K562 (cell line): ENCODE results near the gene PAX2. TPM values are rescaled to one million over a fixed set of nuclear protein-coding genes. Genes with fewer than 3 reads are reported as not detected.

ENCODE experiments used
- ATAC-seq: fragments of 200-7000 bp; cut with Tn5 transposase; 3 replicates; pipeline ENCODE4 v1.9.1; 2020; ENCODE audit warnings: moderate library complexity
- BruUV-seq: library from RNA; stranded (reverse); fragments of 400-500 nt; replicated peaks from 2 replicates; lab custom pipeline; 2021; lab: Mats Ljungman, UMichigan
- CTCF ChIA-PET: fragments of 300-600 bp; formaldehyde crosslinking; extraction: SDS; loops from one replicate; lab custom pipeline; 2021; ENCODE audit warnings: low intra/inter-chr PET ratio; lab: Yijun Ruan, JAX
- POLR2A ChIA-PET: fragments of 300-600, 350-650 bp; sonication (Branson Sonifier 250); formaldehyde crosslinking; extraction: SDS; loops from one replicate; lab custom pipeline; 2021; ENCODE audit warnings: antibody characterized with exemption, inconsistent platforms; lab: Yijun Ruan, JAX
- DNase-seq, 4 experiments: peaks; one replicate each; pipeline versions ENCODE4 v3.0.0 to v3.0.0-alpha.2; 2011 to 2018; ENCODE audit warnings: low spot score in 3 of 4, mixed read lengths in 3 of 4; ENCODE audit errors: extremely low read depth in 1 of 4
- FAIRE-seq: peaks from 2 replicates; lab custom pipeline; 2011; peaks lifted over from hg19 to GRCh38; lab: Jason Lieb, UNC
- H2AFZ ChIP-seq: 2 replicates; pipeline ENCODE4 v1.6.0; 2011; ENCODE audit warnings: low read depth, low read length, control low read depth, inconsistent platforms
- H3K27ac ChIP-seq: fragments of 200-600 bp; 3 replicates; pipeline ENCODE4 v1.8.0; 2011; ENCODE audit warnings: low read depth, mild to moderate bottlenecking, control low read depth, inconsistent platforms, low read length, moderate library complexity, mixed read lengths; ENCODE audit errors: extremely low read depth
- H3K27me3 ChIP-seq, 2 experiments: fragments of 300-600 bp in 1 of 2; 2 replicates in 1 of 2; 3 replicates in 1 of 2; pipeline versions ENCODE4 v1.6.0 to v1.8.0; 2011; ENCODE audit warnings: inconsistent platforms in 2 of 2, low read length in 2 of 2, mild to moderate bottlenecking in 1 of 2, mixed read lengths in 1 of 2, moderate library complexity in 1 of 2; ENCODE audit not compliant: control insufficient read depth in 2 of 2, insufficient read depth in 2 of 2
- H3K36me3 ChIP-seq: fragments of 300-600 bp; 3 replicates; pipeline ENCODE4 v1.8.0; 2011; ENCODE audit warnings: mild to moderate bottlenecking, low read length, inconsistent platforms; ENCODE audit not compliant: control insufficient read depth, insufficient read depth
- H3K4me1 ChIP-seq, 2 experiments: fragments of 200-600 bp in 1 of 2; replicated peaks in 1 of 2; 2 replicates in 1 of 2; 3 replicates in 1 of 2; pipeline versions ENCODE4 v1.5.1 to v1.8.0; 2011; ENCODE audit warnings: inconsistent platforms in 2 of 2, low read length in 2 of 2, mild to moderate bottlenecking in 1 of 2, mixed read lengths in 1 of 2, moderate library complexity in 1 of 2; ENCODE audit not compliant: control insufficient read depth in 2 of 2, insufficient read depth in 2 of 2
- H3K4me2 ChIP-seq: 2 replicates; pipeline ENCODE4 v1.6.1; 2011; ENCODE audit warnings: low read length, control low read depth, inconsistent platforms, mixed read lengths; ENCODE audit not compliant: insufficient read depth
- H3K4me3 ChIP-seq: fragments of 200-600 bp; sonication (generic), shearing (Covaris generic); 2 replicates; pipeline ENCODE4 v1.5.1; 2016; ENCODE audit warnings: control low read depth, inconsistent platforms
- H3K79me2 ChIP-seq: fragments of 200-600 bp; 3 replicates; pipeline ENCODE4 v1.8.0; 2011; ENCODE audit warnings: low read length, inconsistent platforms; ENCODE audit not compliant: control insufficient read depth, insufficient read depth
- H3K9ac ChIP-seq, 2 experiments: 2 replicates each; pipeline versions ENCODE4 v1.6.0 to v1.6.1; 2011; ENCODE audit warnings: low read depth in 2 of 2, low read length in 2 of 2, control low read depth in 1 of 2, inconsistent platforms in 1 of 2, mild to moderate bottlenecking in 1 of 2, mixed read lengths in 1 of 2; ENCODE audit not compliant: insufficient read depth in 1 of 2
- H3K9me1 ChIP-seq: one replicate; pipeline ENCODE4 v1.6.0; 2011; ENCODE audit warnings: inconsistent platforms, mild to moderate bottlenecking, low read length, moderate library complexity; ENCODE audit not compliant: control insufficient read depth, insufficient read depth
- H3K9me3 ChIP-seq: replicated peaks from 2 replicates; pipeline ENCODE4 v1.5.1; 2011; ENCODE audit warnings: low read depth, low read length, inconsistent platforms; ENCODE audit not compliant: control insufficient read depth, insufficient read depth
- H4K20me1 ChIP-seq: replicated peaks from 2 replicates; pipeline ENCODE4 v1.6.1; 2011; ENCODE audit warnings: low read length, inconsistent platforms, mixed read lengths; ENCODE audit not compliant: control insufficient read depth, insufficient read depth
- BMI1 ChIP-seq: fragments of 150-350 bp; IDR thresholded peaks from 2 replicates; pipeline ENCODE4 v1.6.1; 2014; ENCODE audit warnings: low read length
- COPS2 ChIP-seq: fragments of 450-650 bp; conservative IDR thresholded peaks from 2 replicates; pipeline ENCODE4 v1.6.1; 2016; ENCODE audit warnings: mild to moderate bottlenecking, moderate library complexity
- EZH2 ChIP-seq: IDR thresholded peaks from 2 replicates; pipeline ENCODE4 v1.6.1; 2012; ENCODE audit warnings: low read depth, mild to moderate bottlenecking, inconsistent platforms, low read length, borderline replicate concordance
- FOXK1 ChIP-seq: sonication (generic); formaldehyde crosslinking; IDR thresholded peaks from 2 replicates; pipeline ENCODE4 v1.8.0; 2022; ENCODE audit warnings: missing genetic modification reagents, mild to moderate bottlenecking, borderline replicate concordance
- KDM2B ChIP-seq: fragments of 250-450 bp; sonication (Bioruptor Pico); IDR thresholded peaks from 2 replicates; pipeline ENCODE4 v1.8.0; 2021; ENCODE audit warnings: mild to moderate bottlenecking, moderate library complexity
- L3MBTL2 ChIP-seq: fragments of 450-650 bp; IDR thresholded peaks from 2 replicates; pipeline ENCODE4 v1.6.1; 2016; ENCODE audit warnings: mild to moderate bottlenecking, moderate library complexity
- NFE2L1 ChIP-seq: fragments of 450-650 bp; IDR thresholded peaks from 2 replicates; pipeline ENCODE4 v1.6.1; 2016; ENCODE audit warnings: missing genetic modification characterization, low read depth, mild to moderate bottlenecking, missing compliant biosample characterization, moderate library complexity, borderline replicate concordance
- POLR2A ChIP-seq: fragments of 450-650 bp; conservative IDR thresholded peaks from 2 replicates; pipeline ENCODE4 v1.6.1; 2016
- SMAD2 ChIP-seq: fragments of 150-350 bp; IDR thresholded peaks from 2 replicates; pipeline ENCODE4 v1.6.1; 2014; ENCODE audit warnings: low read depth, mild to moderate bottlenecking, low read length
- SNRNP70 ChIP-seq: fragments of 200-400 bp; formaldehyde crosslinking; optimal IDR thresholded peaks from 2 replicates; pipeline ENCODE3; 2017; ENCODE audit warnings: low read depth, low read length
- ZNF436 ChIP-seq: fragments of 250-450, 450-650 bp; sonication (Bioruptor Pico); formaldehyde crosslinking; IDR thresholded peaks from 2 replicates; pipeline ENCODE4 v1.7.0; 2020; ENCODE audit warnings: mild to moderate bottlenecking
- ZNF561 ChIP-seq: fragments of 450-650 bp; formaldehyde crosslinking; conservative IDR thresholded peaks from 2 replicates; pipeline ENCODE4 v1.4.0; 2020; ENCODE audit warnings: mild to moderate bottlenecking, moderate library complexity
- WGBS: fragments of 100-300 bp; shearing (Covaris generic); methylation state at CpG from one replicate; pipeline ENCODE4 v1.1.6; 2016; ENCODE audit warnings: low coverage, mixed read lengths; ENCODE audit not compliant: insufficient coverage; ENCODE audit errors: missing lambda C conversion rate; 5-methylcytosine and 5-hydroxymethylcytosine counted together
- in situ Hi-C: fragments of 300-500 bp; cut with MboI; formaldehyde crosslinking; loops from 4 replicates; pipeline ENCODE4 v1.15.0; 2018; ENCODE audit warnings: inconsistent platforms, mixed read lengths
- intact Hi-C: fragments of 100-400 bp; cut with micrococcal nuclease; formaldehyde crosslinking; loops from 2 replicates; pipeline ENCODE4 v1.14.2; 2022
- polyA plus RNA-seq, 8 experiments: library from polyadenylated mRNA; depleted of rRNA in 4 of 8; stranded (reverse) in 5 of 8; unstranded in 3 of 8; fragments of >200 nt; fragmentation: Nextera tagmentation in 2 of 8; fragmentation: Illumina TruSeq in 1 of 8; extraction: Ambion mirVana in 2 of 8; extraction: Trizol in 1 of 8; gene quantifications; 2 replicates each; pipeline versions ENCODE4 v1.2.1 to v1.2.3, GENCODE V29; 2011 to 2014; ENCODE audit warnings: inconsistent platforms in 1 of 8, missing spikeins in 1 of 8
- total RNA-seq, 7 experiments: library from RNA; depleted of rRNA in 6 of 7; stranded (reverse); fragments of >200 nt in 6 of 7; fragmentation: Illumina TruSeq in 2 of 7; extraction: Trizol in 2 of 7; gene quantifications; 2 replicates each; pipeline versions ENCODE4 v1.2.1 to v1.2.3, GENCODE V29; 2011 to 2021; ENCODE audit warnings: low replicate concordance in 1 of 7
- TF ChIP-seq, protein P1 (sequence below): fragments of 450-650 bp; IDR thresholded peaks from 2 replicates; pipeline ENCODE4 v1.6.1; 2016; ENCODE audit warnings: borderline replicate concordance
- TF ChIP-seq, protein P2 (sequence below): sonication (generic); formaldehyde crosslinking; IDR thresholded peaks from 2 replicates; pipeline ENCODE4 v1.5.0; 2020; ENCODE audit warnings: missing genetic modification reagents
- TF ChIP-seq, protein P3 (sequence below): fragments of 250-450 bp; sonication (Bioruptor Pico); IDR thresholded peaks from 2 replicates; pipeline ENCODE4 v1.6.1; 2021; ENCODE audit warnings: mild to moderate bottlenecking
- TF ChIP-seq, protein P4 (sequence below): fragments of 250-450 bp; sonication (Bioruptor Pico); IDR thresholded peaks from 2 replicates; pipeline ENCODE4 v1.4.0; 2020; ENCODE audit warnings: borderline replicate concordance

PAX2 gene
- total and polyA plus RNA-seq, 9 of the 15 experiments (the other 6 are each of a cell fraction or from before 2014, with no cell fraction given) = not detected

DNA sequence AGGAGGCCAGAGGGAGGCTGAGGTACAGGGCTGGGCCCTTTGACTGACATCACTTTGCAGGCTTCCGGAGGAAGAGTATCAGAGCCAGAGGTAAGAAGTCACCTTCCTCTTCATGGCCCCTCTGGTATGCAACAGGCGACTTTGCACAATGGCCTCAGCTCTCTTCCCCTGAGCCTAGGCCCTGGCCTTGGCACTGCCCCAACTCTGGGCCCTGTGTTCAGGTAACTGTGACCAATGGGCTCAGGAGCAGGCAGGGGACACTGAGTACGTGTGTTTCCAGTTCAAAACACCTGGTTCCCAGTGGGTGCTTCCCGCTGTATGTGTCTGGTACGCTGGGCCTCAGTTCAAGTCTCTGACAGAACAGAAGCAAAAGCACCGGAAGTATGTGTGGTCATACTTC, 12.1 kb upstream of the PAX2 start (continued):
- TF ChIP-seq FOXK1 (CRISPR knock-in tag) (no peak), BMI1 (no peak)
- TF ChIP-seq, all 486 proteins: peak for 0

DNA sequence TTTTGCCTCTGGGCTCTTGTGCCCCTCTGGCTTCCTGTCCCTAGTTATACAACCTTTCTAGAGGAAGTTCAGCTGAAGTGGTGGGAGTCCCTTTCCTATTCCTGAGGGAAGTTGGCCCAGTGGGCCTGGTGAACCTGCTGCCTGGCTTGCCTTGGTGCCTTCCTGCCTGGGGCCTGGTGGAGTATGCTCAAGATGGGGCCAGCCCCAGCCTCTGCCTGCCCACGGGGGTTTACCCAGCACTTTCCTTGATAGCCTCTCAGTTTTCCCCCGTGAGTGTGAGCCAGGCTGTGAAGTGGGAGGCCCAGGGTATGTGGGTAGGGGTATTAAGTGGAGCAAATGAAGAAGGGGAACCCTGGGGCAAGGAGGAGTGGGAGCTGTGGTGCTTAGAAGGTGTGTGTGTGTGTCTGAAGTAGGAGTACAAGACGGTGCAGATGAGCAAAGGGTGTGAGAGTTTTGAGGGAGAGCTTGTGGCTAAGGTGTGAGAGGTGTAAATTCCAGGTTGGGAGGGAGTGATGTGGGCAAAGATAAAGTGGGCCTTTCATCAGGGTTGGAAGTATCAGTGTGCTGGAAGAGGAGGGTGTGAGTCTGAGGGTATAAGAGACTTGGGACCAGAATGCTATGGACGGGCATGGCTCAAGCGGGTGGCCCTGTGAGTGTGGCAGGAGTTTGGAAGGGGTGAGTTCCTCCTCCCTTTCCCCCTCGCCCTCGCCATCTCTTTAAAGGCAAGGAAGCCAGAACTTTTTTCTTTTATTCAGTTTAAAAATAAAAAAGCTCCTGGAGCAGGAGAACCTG, 10.9 kb upstream of the PAX2 start:
- Histone ChIP-seq H3K79me2 (no peaks in the 10 kb centered on the region), H3K27ac (no peak overlapping the region), H4K20me1 (peaks cover 4% of the 10 kb centered on the region; the same call in 1 of the 2 replicates), H3K9ac (no peak overlapping the region), H3K4me2 (no peak overlapping the region), H3K4me3 (no peak overlapping the region), H3K9me1 (no peaks in the 10 kb centered on the region), H3K27me3 (peaks cover 32 to 74% of the 10 kb centered on the region in 2 experiments), H3K36me3 (no peaks in the 10 kb centered on the region), H3K9me3 (no peaks in the 10 kb centered on the region), H3K4me1 (peaks cover 0 to 26% of the 10 kb centered on the region in 2 experiments; a peak in 2 of 5 replicates), H2AFZ (no peak overlapping the region)
- in situ Hi-C loops = no loop called here
- POLR2A ChIA-PET = no interaction called here
- WGBS = 2% methylated on average over 6 of the region's 7 CpGs
- ATAC-seq (no peak), FAIRE-seq (no peak), DNase-seq (no peak)
- intact Hi-C loops = no loop called here
- no TSS peak for BruUV-seq
- CTCF ChIA-PET = no interaction called here
- TF ChIP-seq FOXK1 (CRISPR knock-in tag) = no peak
- no peak for TF ChIP-seq L3MBTL2
- TF ChIP-seq EZH2 = no peak
- TF ChIP-seq ZNF561 (CRISPR knock-in tag) = no peak
- TF ChIP-seq KDM2B = no peak
- TF ChIP-seq, protein P1, sequence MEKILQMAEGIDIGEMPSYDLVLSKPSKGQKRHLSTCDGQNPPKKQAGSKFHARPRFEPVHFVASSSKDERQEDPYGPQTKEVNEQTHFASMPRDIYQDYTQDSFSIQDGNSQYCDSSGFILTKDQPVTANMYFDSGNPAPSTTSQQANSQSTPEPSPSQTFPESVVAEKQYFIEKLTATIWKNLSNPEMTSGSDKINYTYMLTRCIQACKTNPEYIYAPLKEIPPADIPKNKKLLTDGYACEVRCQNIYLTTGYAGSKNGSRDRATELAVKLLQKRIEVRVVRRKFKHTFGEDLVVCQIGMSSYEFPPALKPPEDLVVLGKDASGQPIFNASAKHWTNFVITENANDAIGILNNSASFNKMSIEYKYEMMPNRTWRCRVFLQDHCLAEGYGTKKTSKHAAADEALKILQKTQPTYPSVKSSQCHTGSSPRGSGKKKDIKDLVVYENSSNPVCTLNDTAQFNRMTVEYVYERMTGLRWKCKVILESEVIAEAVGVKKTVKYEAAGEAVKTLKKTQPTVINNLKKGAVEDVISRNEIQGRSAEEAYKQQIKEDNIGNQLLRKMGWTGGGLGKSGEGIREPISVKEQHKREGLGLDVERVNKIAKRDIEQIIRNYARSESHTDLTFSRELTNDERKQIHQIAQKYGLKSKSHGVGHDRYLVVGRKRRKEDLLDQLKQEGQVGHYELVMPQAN = no peak
- TF ChIP-seq POLR2A = no peak
- TF ChIP-seq ZNF436 (CRISPR knock-in tag) = no peak
- no peak for TF ChIP-seq SNRNP70
- no peak for TF ChIP-seq NFE2L1 (tag)
- TF ChIP-seq, protein P2, sequence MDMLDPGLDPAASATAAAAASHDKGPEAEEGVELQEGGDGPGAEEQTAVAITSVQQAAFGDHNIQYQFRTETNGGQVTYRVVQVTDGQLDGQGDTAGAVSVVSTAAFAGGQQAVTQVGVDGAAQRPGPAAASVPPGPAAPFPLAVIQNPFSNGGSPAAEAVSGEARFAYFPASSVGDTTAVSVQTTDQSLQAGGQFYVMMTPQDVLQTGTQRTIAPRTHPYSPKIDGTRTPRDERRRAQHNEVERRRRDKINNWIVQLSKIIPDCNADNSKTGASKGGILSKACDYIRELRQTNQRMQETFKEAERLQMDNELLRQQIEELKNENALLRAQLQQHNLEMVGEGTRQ = no peak
- TF ChIP-seq, protein P3, sequence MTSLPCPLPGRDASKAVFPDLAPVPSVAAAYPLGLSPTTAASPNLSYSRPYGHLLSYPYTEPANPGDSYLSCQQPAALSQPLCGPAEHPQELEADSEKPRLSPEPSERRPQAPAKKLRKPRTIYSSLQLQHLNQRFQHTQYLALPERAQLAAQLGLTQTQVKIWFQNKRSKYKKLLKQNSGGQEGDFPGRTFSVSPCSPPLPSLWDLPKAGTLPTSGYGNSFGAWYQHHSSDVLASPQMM (CRISPR knock-in tag) = no peak
- no peak for TF ChIP-seq SMAD2
- TF ChIP-seq COPS2 = no peak
- TF ChIP-seq, protein P4, sequence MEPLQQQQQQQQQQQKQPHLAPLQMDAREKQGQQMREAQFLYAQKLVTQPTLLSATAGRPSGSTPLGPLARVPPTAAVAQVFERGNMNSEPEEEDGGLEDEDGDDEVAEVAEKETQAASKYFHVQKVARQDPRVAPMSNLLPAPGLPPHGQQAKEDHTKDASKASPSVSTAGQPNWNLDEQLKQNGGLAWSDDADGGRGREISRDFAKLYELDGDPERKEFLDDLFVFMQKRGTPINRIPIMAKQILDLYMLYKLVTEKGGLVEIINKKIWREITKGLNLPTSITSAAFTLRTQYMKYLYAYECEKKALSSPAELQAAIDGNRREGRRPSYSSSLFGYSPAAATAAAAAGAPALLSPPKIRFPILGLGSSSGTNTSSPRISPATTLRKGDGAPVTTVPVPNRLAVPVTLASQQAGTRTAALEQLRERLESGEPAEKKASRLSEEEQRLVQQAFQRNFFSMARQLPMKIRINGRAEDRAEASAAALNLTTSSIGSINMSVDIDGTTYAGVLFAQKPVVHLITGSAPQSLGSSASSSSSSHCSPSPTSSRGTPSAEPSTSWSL = no peak
